Measurements from ENCODE around the gene SHANK2.

- TF ChIP-seq CTCF (conservative IDR thresholded peaks at IDR 0.05; ENCODE audit: low read depth, low read length) (no peak), EZH2 (IDR thresholded peaks at IDR 0.05; ENCODE audit: borderline replicate concordance, low read depth, low read length, poor library complexity, severe bottlenecking) (no peak)
These were observed 47.4 kb downstream of the SHANK2 start for GRCh38 chr11:71204748-71205664.
